NCI-H1417 (cell line): ENCODE results near the gene TMEM156.

Experiments used
- DNase-seq, 3 experiments: peaks; one replicate each; lab custom pipeline; 2025; lab: John Stamatoyannopoulos, UW

TMEM156 gene

GRCh38 chr4:38925492-38926413 lies 106.5 kb downstream of the TMEM156 start:
- peak in 1 of 3 experiments; percentile 24 for DNase-seq

GRCh38 chr4:38924353-38924752 lies 107.9 kb downstream of the TMEM156 start:
- DNase-seq = no peak

- DNase-seq = no peak
These were observed 108.5 kb downstream of the TMEM156 start for GRCh38 chr4:38923746-38924145.

- no peak for DNase-seq
These were observed 111.1 kb downstream of the TMEM156 start for GRCh38 chr4:38921151-38921550.

DNA sequence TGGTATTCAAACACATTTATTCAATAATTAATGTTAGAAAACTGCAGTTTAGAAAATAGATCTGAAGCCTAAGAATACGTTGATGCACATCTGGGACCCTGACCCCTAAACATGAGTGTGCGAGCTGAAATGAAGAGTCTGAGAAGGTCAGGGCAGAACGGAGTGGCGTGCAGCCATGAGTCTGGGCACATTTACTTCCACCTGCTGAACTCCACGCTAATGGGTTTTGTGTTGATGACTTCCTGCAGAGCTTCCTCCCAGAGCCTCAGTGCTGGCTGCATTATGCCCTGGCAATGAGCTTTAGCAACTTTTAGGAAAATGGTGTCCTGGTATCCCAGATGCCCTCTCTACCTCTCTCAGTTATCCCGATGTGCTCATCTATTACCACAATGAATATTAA lies 111.5 kb downstream of the TMEM156 start:
- no peak for DNase-seq

GRCh38 chr4:38920186-38920585 lies 112.0 kb downstream of the TMEM156 start:
- no peak for DNase-seq

GRCh38 chr4:38919494-38919893 lies 112.7 kb downstream of the TMEM156 start:
- DNase-seq = no peak

GRCh38 chr4:38917481-38918025 lies 114.7 kb downstream of the TMEM156 start:
- DNase-seq = no peak
